Karpas-422 (cell line): ENCODE data around the gene ARHGAP27. TPM values are rescaled to one million over a fixed set of nuclear protein-coding genes. Genes with fewer than 3 reads are reported as not detected.
A peak's percentile ranks its signal among the peaks of the same experiment; 100 is the strongest.

ENCODE experiments used
- DNase-seq: peaks from one replicate; pipeline ENCODE4 v3.0.0-alpha.2; 2015
- H2AFZ ChIP-seq: fragments of 200-600 bp; sonication (generic); 2 replicates; pipeline ENCODE4 v1.6.1; 2014; ENCODE audit warnings: antibody characterized with exemption, low read length, mixed read lengths
- H3K27ac ChIP-seq: fragments of 200-600 bp; sonication (generic); 2 replicates; pipeline ENCODE4 v1.5.1; 2014; ENCODE audit warnings: mild to moderate bottlenecking, low read length, moderate library complexity
- H3K27me3 ChIP-seq: fragments of 200-600 bp; sonication (generic); 2 replicates; pipeline ENCODE4 v1.6.1; 2014; ENCODE audit warnings: low read length, mixed read lengths
- H3K36me3 ChIP-seq: fragments of 200-600 bp; sonication (generic); 2 replicates; pipeline ENCODE4 v1.6.1; 2014; ENCODE audit warnings: low read length, mixed read lengths; ENCODE audit not compliant: insufficient read depth
- H3K4me1 ChIP-seq: fragments of 200-600 bp; sonication (generic); 2 replicates; pipeline ENCODE4 v1.6.1; 2014; ENCODE audit warnings: mild to moderate bottlenecking, low read length, mixed read lengths
- H3K4me2 ChIP-seq: fragments of 200-600 bp; sonication (generic); 2 replicates; pipeline ENCODE4 v1.6.1; 2014; ENCODE audit warnings: low read length, low read depth, mild to moderate bottlenecking; ENCODE audit not compliant: poor library complexity, severe bottlenecking
- H3K4me3 ChIP-seq: fragments of 200-600 bp; sonication (generic); 2 replicates; pipeline ENCODE4 v1.5.1; 2014; ENCODE audit warnings: mild to moderate bottlenecking, antibody characterized with exemption, low read length, mixed read lengths
- H3K79me2 ChIP-seq: fragments of 200-600 bp; sonication (generic); 2 replicates; pipeline ENCODE4 v1.6.1; 2014; ENCODE audit warnings: mild to moderate bottlenecking, low read length, mixed read lengths
- H3K9ac ChIP-seq: fragments of 200-600 bp; sonication (generic); 2 replicates; pipeline ENCODE4 v1.6.0; 2014; ENCODE audit warnings: low read length
- H3K9me2 ChIP-seq: fragments of 200-600 bp; sonication (generic), shearing (Covaris generic); replicated peaks from 2 replicates; pipeline ENCODE4 v1.6.0; 2014; ENCODE audit warnings: mild to moderate bottlenecking, low read length, moderate library complexity; ENCODE audit not compliant: insufficient read depth
- H3K9me3 ChIP-seq: fragments of 300-700, 200-600 bp; sonication (generic); 2 replicates; pipeline ENCODE4 v1.6.1; 2014; ENCODE audit warnings: low read length, mixed read lengths
- H4K20me1 ChIP-seq: fragments of 200-600 bp; sonication (generic); 2 replicates; pipeline ENCODE4 v1.6.1; 2014; ENCODE audit warnings: mild to moderate bottlenecking, antibody characterized with exemption, low read length, low read depth; ENCODE audit not compliant: insufficient read depth
- total RNA-seq: library from RNA; depleted of rRNA; stranded (reverse); fragments of >200 nt; shearing (Covaris generic); gene quantifications from 2 replicates; pipeline ENCODE4 v1.2.3, GENCODE V29; 2014; ENCODE audit warnings: low replicate concordance

ARHGAP27 gene
- total RNA-seq, 1 experiment from 2014 or later, result 24.9 TPM

DNA sequence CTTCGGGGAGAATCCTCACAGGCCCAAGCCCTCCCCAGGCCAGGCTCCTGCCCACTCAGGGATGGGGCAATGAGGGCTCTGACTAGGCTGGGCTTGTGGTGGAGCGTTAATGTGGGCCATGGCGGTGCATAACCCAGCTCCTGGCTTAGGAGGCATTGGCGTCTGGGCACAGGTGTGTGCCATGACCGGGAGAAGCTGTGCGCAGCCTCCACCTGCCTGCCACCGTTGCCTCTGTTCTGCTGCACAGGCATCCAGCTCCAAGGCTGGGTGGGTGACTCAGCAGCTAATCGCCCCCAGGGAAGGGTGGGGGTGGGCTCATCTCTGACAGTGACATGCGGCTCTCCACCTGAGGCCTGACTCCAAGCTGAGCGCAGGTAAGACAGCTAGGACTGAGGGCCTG, 3.5 kb upstream of the ARHGAP27 start:
- Histone ChIP-seq H3K79me2 (no peaks in the 10 kb centered on the region), H3K4me2 (no peak overlapping the region), H4K20me1 (no peaks in the 10 kb centered on the region), H3K9me3 (no peaks in the 10 kb centered on the region), H3K4me3 (no peak overlapping the region), H3K4me1 (peaks cover 15% of the 10 kb centered on the region), H3K27ac (no peak overlapping the region), H3K36me3 (no peaks in the 10 kb centered on the region), H3K9me2 (no peaks in the 10 kb centered on the region), H3K27me3 (no peaks in the 10 kb centered on the region), H2AFZ (no peak overlapping the region), H3K9ac (no peak overlapping the region)
- no peak for DNase-seq

- Histone ChIP-seq H3K27ac (0 out of 2 replicates have a peak overlapping the region, but pooled peaks have one; percentile 0), H3K36me3 (no peaks in the 10 kb centered on the region), H3K9me2 (no peaks in the 10 kb centered on the region)
Observed at GRCh38 chr17:45435481-45435880, 2.8 kb upstream of the ARHGAP27 start.

DNA sequence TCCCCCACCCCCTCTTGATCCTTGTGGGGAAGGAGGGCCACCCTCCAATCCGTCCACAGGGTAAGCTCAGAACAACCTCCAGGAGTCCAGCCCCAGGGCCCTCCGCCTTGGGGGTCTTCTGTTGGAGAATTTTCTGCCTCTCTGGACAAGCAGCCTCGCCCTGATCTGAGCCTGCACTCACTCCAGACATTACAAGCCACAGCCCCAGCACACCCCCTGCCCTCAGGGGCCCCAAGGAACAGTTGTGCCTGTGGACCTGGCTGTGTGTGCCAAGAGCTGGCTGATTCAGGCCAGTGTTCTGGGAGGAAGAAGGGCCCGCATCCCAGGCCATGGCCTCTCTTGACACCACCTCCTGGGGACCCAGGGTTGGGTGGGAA, 477 bp upstream of the ARHGAP27 start:
- peak overlapping the region; percentile 93 for H3K4me2 ChIP-seq
- H3K9me3 ChIP-seq, result no peaks in the 10 kb centered on the region
- peaks cover 42% of the 10 kb centered on the region for H3K4me1 ChIP-seq
- no peak for DNase-seq
- H3K27ac ChIP-seq, result peak overlapping the region; percentile 70
- H3K4me3 ChIP-seq, result no peak overlapping the region; the same call in 1 of the 2 replicates
- no peaks in the 10 kb centered on the region for H3K36me3 ChIP-seq
- H3K9me2 ChIP-seq, result no peaks in the 10 kb centered on the region
- no peaks in the 10 kb centered on the region for H4K20me1 ChIP-seq
- H2AFZ ChIP-seq, result no peak overlapping the region
- peak overlapping the region; percentile 76 for H3K9ac ChIP-seq
- H3K79me2 ChIP-seq, result no peaks in the 10 kb centered on the region
- H3K27me3 ChIP-seq, result no peaks in the 10 kb centered on the region

More at GRCh38 chr17:45435481-45435880, 2.8 kb upstream of the ARHGAP27 start:
- H3K9ac ChIP-seq, result no peak overlapping the region
- no peaks in the 10 kb centered on the region for H4K20me1 ChIP-seq
- no peaks in the 10 kb centered on the region for H3K9me3 ChIP-seq
- H3K27me3 ChIP-seq, result no peaks in the 10 kb centered on the region
- H3K4me2 ChIP-seq, result no peak overlapping the region
- H3K4me1 ChIP-seq, result peaks cover 22% of the 10 kb centered on the region
- no peak overlapping the region for H2AFZ ChIP-seq
- H3K4me3 ChIP-seq, result no peak overlapping the region
- no peaks in the 10 kb centered on the region for H3K79me2 ChIP-seq
- DNase-seq, result no peak

DNA sequence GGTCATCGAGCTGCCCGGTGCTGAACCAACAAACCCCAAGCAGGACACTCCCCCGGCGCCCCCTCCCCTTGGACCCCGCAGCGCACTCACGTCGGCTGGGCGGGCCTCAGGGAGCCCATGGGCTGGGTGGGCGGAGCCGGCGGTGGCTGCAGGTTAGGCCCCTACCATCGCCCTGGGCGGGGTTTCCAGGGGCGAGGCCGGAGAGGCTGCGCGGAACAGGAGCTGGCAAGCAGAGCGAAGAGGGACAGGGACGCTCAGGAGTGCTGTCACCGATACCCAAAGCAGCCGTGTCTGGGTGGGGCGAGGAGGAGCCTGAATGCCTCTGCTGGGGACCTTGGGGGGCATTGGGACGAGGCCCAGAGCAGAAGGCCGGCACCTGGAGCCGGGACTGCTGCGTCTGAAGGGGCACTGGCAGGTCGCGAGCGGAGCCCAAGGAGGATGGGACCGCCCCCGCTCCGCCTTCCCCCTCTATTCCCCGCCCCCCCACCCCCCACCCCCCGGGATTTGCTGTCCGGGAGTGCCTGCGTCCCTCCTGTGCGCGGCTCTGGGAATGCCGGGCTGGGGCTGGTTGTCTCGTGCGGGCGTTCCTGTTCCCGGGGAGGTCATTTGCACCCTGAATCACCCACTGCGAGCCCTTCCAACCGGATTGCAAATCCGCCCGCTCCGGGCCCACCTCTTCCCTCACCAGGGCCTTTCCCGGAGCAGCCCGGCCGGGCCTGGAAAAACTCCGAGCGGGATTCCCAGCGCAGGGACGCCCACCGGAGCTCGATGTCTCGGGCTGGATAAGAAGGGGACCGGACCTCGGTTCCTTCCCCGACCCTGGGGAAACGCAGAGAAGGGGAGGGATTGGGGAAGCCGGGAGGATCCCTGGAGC, 902 bp downstream of the ARHGAP27 start:
- peak overlapping the region; percentile 93 for H3K4me2 ChIP-seq
- no peaks in the 10 kb centered on the region for H3K36me3 ChIP-seq
- H3K27ac ChIP-seq, result peak overlapping the region; percentile 52
- peak overlapping the region; percentile 76 for H3K9ac ChIP-seq
- DNase-seq, result peak; percentile 92
- H3K9me3 ChIP-seq, result no peaks in the 10 kb centered on the region
- H3K4me1 ChIP-seq, result peaks cover 53% of the 10 kb centered on the region
- H3K9me2 ChIP-seq, result no peaks in the 10 kb centered on the region
- H2AFZ ChIP-seq, result 0 out of 2 replicates have a peak overlapping the region, but pooled peaks have one; percentile 45
- peak overlapping the region; percentile 71 for H3K4me3 ChIP-seq
- H4K20me1 ChIP-seq, result no peaks in the 10 kb centered on the region
- no peaks in the 10 kb centered on the region for H3K27me3 ChIP-seq
- no peaks in the 10 kb centered on the region for H3K79me2 ChIP-seq

GRCh38 chr17:45430738-45431530, 1.7 kb downstream of the ARHGAP27 start:
- peak overlapping the region; percentile 93 for H3K4me2 ChIP-seq
- no peaks in the 10 kb centered on the region for H3K9me2 ChIP-seq
- H3K4me3 ChIP-seq, result peak overlapping the region; percentile 71
- peak overlapping the region; percentile 44 for H3K27ac ChIP-seq
- no peaks in the 10 kb centered on the region for H3K9me3 ChIP-seq
- H2AFZ ChIP-seq, result no peak overlapping the region
- peaks cover 54% of the 10 kb centered on the region for H3K4me1 ChIP-seq
- DNase-seq, result no peak
- H3K9ac ChIP-seq, result peak overlapping the region; percentile 64
- H3K79me2 ChIP-seq, result no peaks in the 10 kb centered on the region
- no peaks in the 10 kb centered on the region for H3K27me3 ChIP-seq
- H3K36me3 ChIP-seq, result no peaks in the 10 kb centered on the region
- H4K20me1 ChIP-seq, result no peaks in the 10 kb centered on the region

DNA sequence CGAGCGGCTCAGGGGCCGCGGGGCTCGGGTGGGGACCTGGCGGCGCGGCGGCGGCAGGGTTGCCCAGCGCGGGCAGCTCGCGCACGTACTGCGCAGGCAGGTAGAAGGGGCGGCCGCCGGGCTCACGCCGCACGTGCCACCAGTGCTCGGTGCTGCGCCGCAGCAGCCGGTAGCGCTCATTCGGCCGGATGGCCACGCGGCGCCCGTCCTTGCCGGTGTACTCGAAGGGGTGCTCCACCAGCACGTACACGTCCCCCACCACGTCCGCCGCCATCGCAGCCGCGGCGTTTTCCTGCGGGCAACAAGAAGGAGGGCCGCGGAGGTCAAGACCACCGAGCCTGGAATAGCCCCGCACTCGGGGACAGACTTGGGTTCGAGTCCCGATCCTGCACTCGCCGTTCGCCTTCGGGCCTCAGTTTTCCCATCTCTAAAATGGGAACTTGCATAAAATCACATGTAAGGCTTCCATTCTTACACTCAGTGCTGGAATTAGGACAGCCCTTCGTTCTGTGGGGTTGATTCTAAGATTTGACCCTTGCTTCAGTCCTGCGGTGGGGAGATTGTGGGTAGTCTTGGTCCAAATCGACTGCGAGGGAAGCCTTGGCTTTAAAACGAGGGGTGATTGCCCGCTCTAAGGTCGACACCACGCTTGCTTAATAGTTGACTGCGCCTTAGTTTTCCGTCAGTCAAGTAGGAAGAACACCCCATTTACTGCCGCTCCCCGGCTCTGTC, 2.5 kb downstream of the ARHGAP27 start:
- Histone ChIP-seq H3K4me3 (peak overlapping the region; percentile 71; the same call in 1 of the 2 replicates), H3K27me3 (no peaks in the 10 kb centered on the region), H3K9ac (peak overlapping the region; percentile 64; the same call in 1 of the 2 replicates), H3K4me2 (peak overlapping the region; percentile 93), H2AFZ (no peak overlapping the region), H3K79me2 (no peaks in the 10 kb centered on the region), H3K36me3 (no peaks in the 10 kb centered on the region), H3K4me1 (peaks cover 62% of the 10 kb centered on the region), H3K27ac (peak overlapping the region; percentile 44; the same call in 1 of the 2 replicates), H3K9me3 (no peaks in the 10 kb centered on the region), H4K20me1 (no peaks in the 10 kb centered on the region), H3K9me2 (no peaks in the 10 kb centered on the region)
- no peak for DNase-seq

DNA sequence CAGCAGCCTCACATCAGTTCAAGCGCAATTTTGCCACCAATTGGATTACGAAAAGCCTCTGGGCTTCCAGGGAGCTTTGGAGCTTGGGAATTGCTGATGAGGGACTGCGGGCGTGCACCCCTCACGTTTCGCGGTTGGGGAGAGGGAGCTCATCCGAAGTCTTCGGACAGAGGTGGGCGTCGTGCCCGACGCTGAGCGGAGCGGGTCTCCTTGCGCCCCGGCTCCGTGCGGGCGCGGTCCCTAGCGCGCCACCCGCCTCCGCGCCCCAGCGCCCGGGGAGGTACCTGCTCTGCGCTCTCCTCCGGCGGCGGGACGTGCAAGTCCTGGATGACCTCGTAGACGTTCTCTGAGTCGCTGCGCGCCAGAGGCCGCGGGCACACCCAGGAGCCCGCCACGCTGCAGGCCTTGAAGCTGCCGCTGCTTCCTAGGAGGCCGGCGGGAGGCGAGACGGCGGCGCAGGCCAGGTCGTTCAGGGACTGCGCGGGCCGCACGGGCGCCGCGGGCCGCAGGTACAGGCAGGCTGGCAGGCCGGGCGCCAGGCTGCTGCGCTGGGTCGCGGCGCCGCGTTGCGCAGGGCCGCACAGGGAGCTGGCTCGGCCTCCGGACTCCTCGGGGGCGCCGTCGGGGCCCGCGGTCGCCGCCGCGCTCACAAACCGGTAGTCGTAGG, 3.2 kb downstream of the ARHGAP27 start:
- Histone ChIP-seq H3K4me1 (peaks cover 64% of the 10 kb centered on the region), H3K36me3 (no peaks in the 10 kb centered on the region), H3K79me2 (no peaks in the 10 kb centered on the region), H3K9me3 (no peaks in the 10 kb centered on the region), H3K4me3 (peak overlapping the region; percentile 47), H3K4me2 (peak overlapping the region; percentile 63), H3K9ac (peak overlapping the region; percentile 54), H3K27me3 (no peaks in the 10 kb centered on the region), H2AFZ (no peak overlapping the region), H3K27ac (peak overlapping the region; percentile 93), H3K9me2 (no peaks in the 10 kb centered on the region), H4K20me1 (no peaks in the 10 kb centered on the region)
- DNase-seq, result no peak
